Vagina (tissue), 2 donors: Measurements from ENCODE around the gene FEV. TPM values are rescaled to one million over a fixed set of nuclear protein-coding genes. Genes with fewer than 3 reads are reported as not detected.

Source experiments
- DNase-seq, 2 donors: peaks; one replicate each; pipeline ENCODE4 v3.0.0-alpha.2; 2017; ENCODE audit errors: extremely low spot score in 2 of 2
- H3K27ac ChIP-seq: fragments of 200-600 bp; sonication (generic); one replicate; pipeline ENCODE4 v1.5.1; 2019
- H3K27me3 ChIP-seq: fragments of 200-600 bp; sonication (generic); one replicate; pipeline ENCODE4 v1.5.1; 2019
- H3K36me3 ChIP-seq, 2 donors: fragments of 200-600 bp; sonication (generic); one replicate each; pipeline ENCODE4 v1.5.1; 2017 to 2019
- H3K4me1 ChIP-seq: fragments of 200-600 bp; sonication (generic); one replicate; pipeline ENCODE4 v1.5.1; 2019
- H3K4me3 ChIP-seq, 2 donors: fragments of 200-600 bp; sonication (generic); 1 replicate in 1 of 2; 2 replicates in 1 of 2; pipeline ENCODE4 v1.5.1; 2016 to 2019
- H3K9me3 ChIP-seq: fragments of 200-600 bp; sonication (generic); one replicate; pipeline ENCODE4 v1.5.1; 2019
- CTCF ChIP-seq, 3 experiments: fragments of 450-650 bp in 2 of 3; fragments of 200-600 bp in 1 of 3; sonication (generic) in 1 of 3; IDR thresholded peaks; one replicate each; pipeline ENCODE4 v1.5.1; 2017 to 2019; ENCODE audit warnings: antibody characterized with exemption in 3 of 3, mild to moderate bottlenecking in 2 of 3, moderate library complexity in 2 of 3
- POLR2A ChIP-seq, 2 donors: fragments of 450-650 bp; IDR thresholded peaks; one replicate each; pipeline ENCODE4 v1.6.1; 2017; ENCODE audit warnings: antibody characterized with exemption in 2 of 2, mild to moderate bottlenecking in 2 of 2, moderate library complexity in 2 of 2
- POLR2AphosphoS5 ChIP-seq, 2 donors: sonication (generic); formaldehyde crosslinking; IDR thresholded peaks; one replicate each; pipeline ENCODE4 v1.9.0; 2017; ENCODE audit warnings: antibody characterized with exemption in 2 of 2, mild to moderate bottlenecking in 2 of 2, low read depth in 1 of 2; ENCODE audit not compliant: insufficient read depth in 1 of 2
- intact Hi-C: fragments of 100-400 bp; cut with DNase I; formaldehyde crosslinking; loops from one replicate; pipeline ENCODE4 v1.15.1; 2023
- total RNA-seq: library from RNA; depleted of rRNA; stranded (reverse); fragments of >200 nt; gene quantifications from one replicate; pipeline ENCODE4 v1.2.3, GENCODE V29; 2016

FEV gene
- total RNA-seq, 1 donor from 2014 or later, result not detected

- no peak overlapping the region for H3K27ac ChIP-seq
- no peak for DNase-seq
- intact Hi-C loops, result no loop called here
- H3K36me3 ChIP-seq, result no peaks in the 10 kb centered on the region
- H3K9me3 ChIP-seq, result no peaks in the 10 kb centered on the region
- H3K4me1 ChIP-seq, result peaks cover 8% of the 10 kb centered on the region
- no peak overlapping the region for H3K4me3 ChIP-seq
- no peak for TF ChIP-seq POLR2AphosphoS5 (IDR thresholded peaks at IDR 0.05; ENCODE audit: insufficient read depth in 1 of 2, low read depth in 1 of 2)
- no peak for TF ChIP-seq POLR2A (IDR thresholded peaks at IDR 0.05)
- TF ChIP-seq CTCF (IDR thresholded peaks at IDR 0.05), result no peak
- H3K27me3 ChIP-seq, result peaks cover 8% of the 10 kb centered on the region
Observed at GRCh38 chr2:218957671-218958070, 27.3 kb downstream of the FEV start.

GRCh38 chr2:218956039-218956438 is 28.9 kb downstream of the FEV start:
- no peak for TF ChIP-seq POLR2AphosphoS5 (IDR thresholded peaks at IDR 0.05; ENCODE audit: insufficient read depth in 1 of 2, low read depth in 1 of 2)
- TF ChIP-seq POLR2A (IDR thresholded peaks at IDR 0.05), result no peak
- no peak for TF ChIP-seq CTCF (IDR thresholded peaks at IDR 0.05)
- Histone ChIP-seq H3K9me3 (no peaks in the 10 kb centered on the region), H3K36me3 (no peaks in the 10 kb centered on the region), H3K4me1 (peaks cover 7% of the 10 kb centered on the region), H3K27ac (no peak overlapping the region), H3K27me3 (peaks cover 4% of the 10 kb centered on the region), H3K4me3 (no peak overlapping the region)
- intact Hi-C loops, result no loop called here
- no peak for DNase-seq

GRCh38 chr2:218954541-218955300 is 30.3 kb downstream of the FEV start:
- Histone ChIP-seq H3K36me3 (no peaks in the 10 kb centered on the region), H3K27ac (no peak overlapping the region), H3K27me3 (peaks cover 2% of the 10 kb centered on the region), H3K9me3 (no peaks in the 10 kb centered on the region), H3K4me3 (no peak overlapping the region), H3K4me1 (no peaks in the 10 kb centered on the region)
- intact Hi-C loops, result no loop called here
- DNase-seq, result no peak
- no peak for TF ChIP-seq CTCF (IDR thresholded peaks at IDR 0.05)
- TF ChIP-seq POLR2AphosphoS5 (IDR thresholded peaks at IDR 0.05; ENCODE audit: insufficient read depth in 1 of 2, low read depth in 1 of 2), result no peak
- no peak for TF ChIP-seq POLR2A (IDR thresholded peaks at IDR 0.05)

- no peak overlapping the region for H3K4me3 ChIP-seq
- intact Hi-C loops, result no loop called here
- no peak for TF ChIP-seq CTCF (IDR thresholded peaks at IDR 0.05)
- no peak for TF ChIP-seq POLR2A (IDR thresholded peaks at IDR 0.05)
- no peak for TF ChIP-seq POLR2AphosphoS5 (IDR thresholded peaks at IDR 0.05; ENCODE audit: insufficient read depth in 1 of 2, low read depth in 1 of 2)
- no peak for DNase-seq
- H3K27ac ChIP-seq, result no peak overlapping the region
- H3K27me3 ChIP-seq, result no peaks in the 10 kb centered on the region
- H3K9me3 ChIP-seq, result no peaks in the 10 kb centered on the region
- H3K36me3 ChIP-seq, result no peaks in the 10 kb centered on the region
- no peaks in the 10 kb centered on the region for H3K4me1 ChIP-seq
Observed at GRCh38 chr2:218953366-218953954, 31.5 kb downstream of the FEV start.

- Histone ChIP-seq H3K27me3 (no peaks in the 10 kb centered on the region), H3K27ac (no peak overlapping the region), H3K36me3 (no peaks in the 10 kb centered on the region), H3K4me1 (no peaks in the 10 kb centered on the region), H3K4me3 (no peak overlapping the region), H3K9me3 (no peaks in the 10 kb centered on the region)
- DNase-seq, result no peak
- intact Hi-C loops, result no loop called here
- no peak for TF ChIP-seq POLR2AphosphoS5 (IDR thresholded peaks at IDR 0.05; ENCODE audit: insufficient read depth in 1 of 2, low read depth in 1 of 2)
- no peak for TF ChIP-seq CTCF (IDR thresholded peaks at IDR 0.05)
- TF ChIP-seq POLR2A (IDR thresholded peaks at IDR 0.05), result no peak
Observed at GRCh38 chr2:218952160-218952559, 32.8 kb downstream of the FEV start.
